Tibial artery (tissue), 4 donors: ENCODE data around the gene SDK1.
A peak's percentile ranks its signal among the peaks of the same experiment; 100 is the strongest.

Experiments used
- DNase-seq, 2 donors: peaks; one replicate each; pipeline ENCODE4 v3.0.0-alpha.2; 2019
- H3K27ac ChIP-seq, 2 donors: fragments of 200-600 bp; sonication (generic) in 1 of 2; 1 replicate in 1 of 2; 2 replicates in 1 of 2; pipeline ENCODE4 v1.5.1; 2018 to 2019; ENCODE audit warnings: mild to moderate bottlenecking in 1 of 2
- H3K27me3 ChIP-seq, 2 donors: fragments of 200-600 bp; sonication (generic) in 1 of 2; one replicate each; pipeline versions ENCODE4 v1.5.1 to v1.6.0; 2016 to 2019
- H3K36me3 ChIP-seq, 3 donors: fragments of 200-600 bp; sonication (generic) in 2 of 3; one replicate each; pipeline ENCODE4 v1.5.1; 2016 to 2019; ENCODE audit warnings: mild to moderate bottlenecking in 2 of 3
- H3K4me1 ChIP-seq, 4 donors: fragments of 200-600 bp; sonication (generic) in 2 of 4; 1 replicate in 3 of 4; 2 replicates in 1 of 4; pipeline ENCODE4 v1.5.1; 2016 to 2019
- H3K4me3 ChIP-seq, 2 donors: fragments of 200-600 bp; sonication (generic) in 1 of 2; 1 replicate in 1 of 2; 2 replicates in 1 of 2; pipeline ENCODE4 v1.5.1; 2018 to 2019; ENCODE audit warnings: mild to moderate bottlenecking in 2 of 2
- H3K9me3 ChIP-seq, 3 donors: fragments of 200-600 bp; sonication (generic) in 1 of 3; one replicate each; pipeline ENCODE4 v1.5.1; 2016 to 2019
- intact Hi-C: fragments of 100-400 bp; cut with DNase I; formaldehyde crosslinking; loops from one replicate; pipeline ENCODE4 v1.15.0; 2023; ENCODE audit warnings: low total_unique reads
- TF ChIP-seq, protein P1 (sequence below), 2 experiments: fragments of 200-600 bp in 1 of 2; fragments of 450-650 bp in 1 of 2; IDR thresholded peaks; one replicate each; pipeline ENCODE4 v1.5.1; 2017 to 2019; ENCODE audit warnings: antibody characterized with exemption in 2 of 2, mild to moderate bottlenecking in 1 of 2, moderate library complexity in 1 of 2

Gene SDK1

DNA sequence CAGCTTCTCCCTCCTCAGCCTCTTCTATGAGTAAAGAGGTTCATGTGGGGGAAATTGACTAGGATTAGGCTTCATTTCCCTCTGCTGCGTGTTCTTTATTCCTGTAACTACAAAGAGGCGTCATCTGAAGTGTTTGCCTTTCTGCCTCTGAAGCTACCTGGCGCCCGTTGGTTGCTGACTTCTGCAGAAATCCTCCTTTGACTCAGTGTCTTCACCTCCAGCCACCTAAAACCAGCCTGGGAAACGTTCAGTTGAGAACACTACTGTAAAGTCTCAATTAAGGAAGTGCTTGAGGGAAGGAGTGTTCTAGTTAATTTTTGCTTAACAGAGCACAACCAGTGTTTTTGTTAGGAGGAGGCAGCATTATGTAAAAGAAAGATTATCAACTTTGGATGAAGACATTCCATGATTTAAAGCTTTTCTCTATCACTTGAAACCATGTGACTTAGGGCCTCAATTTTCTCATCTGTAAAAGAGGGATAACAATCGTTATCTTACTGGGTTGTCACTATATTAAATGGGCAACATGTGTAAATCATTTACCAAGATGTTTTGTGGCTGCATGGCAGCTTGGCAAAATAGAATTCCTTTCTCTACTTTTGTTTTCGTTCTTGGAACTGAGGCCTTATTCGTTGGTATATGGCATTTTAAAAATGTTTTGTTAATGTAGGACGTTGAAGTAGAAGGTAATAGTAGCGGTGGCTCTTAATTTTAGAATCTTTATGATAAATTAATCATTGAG, 642.9 kb downstream of the SDK1 start:
- H3K27me3 ChIP-seq, result no peaks in the 10 kb centered on the region
- no peak for DNase-seq
- H3K36me3 ChIP-seq, result no peaks in the 10 kb centered on the region
- peaks cover 0 to 6% (median 2%) of the 10 kb centered on the region in 4 donors for H3K4me1 ChIP-seq
- peaks cover 0 to 13% (median 0%) of the 10 kb centered on the region in 3 donors for H3K9me3 ChIP-seq
- intact Hi-C loops, result no loop called here
- TF ChIP-seq, protein P1, sequence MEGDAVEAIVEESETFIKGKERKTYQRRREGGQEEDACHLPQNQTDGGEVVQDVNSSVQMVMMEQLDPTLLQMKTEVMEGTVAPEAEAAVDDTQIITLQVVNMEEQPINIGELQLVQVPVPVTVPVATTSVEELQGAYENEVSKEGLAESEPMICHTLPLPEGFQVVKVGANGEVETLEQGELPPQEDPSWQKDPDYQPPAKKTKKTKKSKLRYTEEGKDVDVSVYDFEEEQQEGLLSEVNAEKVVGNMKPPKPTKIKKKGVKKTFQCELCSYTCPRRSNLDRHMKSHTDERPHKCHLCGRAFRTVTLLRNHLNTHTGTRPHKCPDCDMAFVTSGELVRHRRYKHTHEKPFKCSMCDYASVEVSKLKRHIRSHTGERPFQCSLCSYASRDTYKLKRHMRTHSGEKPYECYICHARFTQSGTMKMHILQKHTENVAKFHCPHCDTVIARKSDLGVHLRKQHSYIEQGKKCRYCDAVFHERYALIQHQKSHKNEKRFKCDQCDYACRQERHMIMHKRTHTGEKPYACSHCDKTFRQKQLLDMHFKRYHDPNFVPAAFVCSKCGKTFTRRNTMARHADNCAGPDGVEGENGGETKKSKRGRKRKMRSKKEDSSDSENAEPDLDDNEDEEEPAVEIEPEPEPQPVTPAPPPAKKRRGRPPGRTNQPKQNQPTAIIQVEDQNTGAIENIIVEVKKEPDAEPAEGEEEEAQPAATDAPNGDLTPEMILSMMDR (IDR thresholded peaks at IDR 0.05), result no peak
- no peak overlapping the region for H3K4me3 ChIP-seq
- no peak overlapping the region for H3K27ac ChIP-seq

DNA sequence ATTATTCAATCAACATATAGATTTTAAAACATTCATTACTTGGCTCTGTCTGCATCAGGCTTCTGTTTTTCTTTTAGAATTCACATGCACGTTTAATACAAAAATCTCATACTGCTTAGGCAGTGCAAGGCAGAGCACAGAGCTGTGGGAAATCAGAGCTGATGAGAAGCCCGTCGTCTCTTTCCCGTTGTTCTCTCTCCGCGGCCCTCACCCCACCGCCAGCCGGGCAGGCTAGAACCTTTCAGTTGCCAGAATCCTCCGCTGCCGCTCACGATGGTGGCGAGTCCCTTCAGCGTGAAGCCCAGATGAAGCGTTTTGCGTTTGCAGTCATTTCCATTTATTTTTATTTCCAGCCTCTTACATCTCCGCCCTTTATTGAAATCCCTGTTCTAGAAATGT, 648.2 kb downstream of the SDK1 start:
- Histone ChIP-seq H3K4me1 (peaks cover 0 to 12% (median 3%) of the 10 kb centered on the region in 4 donors), H3K36me3 (peaks cover 16 to 19% (median 16%) of the 10 kb centered on the region in 3 donors), H3K27ac (no peak overlapping the region), H3K4me3 (peak overlapping the region; percentile 21 to 35), H3K9me3 (peaks cover 0 to 13% (median 0%) of the 10 kb centered on the region in 3 donors), H3K27me3 (no peaks in the 10 kb centered on the region)
- intact Hi-C loops, result no loop called here
- DNase-seq, result no peak
- TF ChIP-seq, protein P1 (IDR thresholded peaks at IDR 0.05), result no peak

DNA sequence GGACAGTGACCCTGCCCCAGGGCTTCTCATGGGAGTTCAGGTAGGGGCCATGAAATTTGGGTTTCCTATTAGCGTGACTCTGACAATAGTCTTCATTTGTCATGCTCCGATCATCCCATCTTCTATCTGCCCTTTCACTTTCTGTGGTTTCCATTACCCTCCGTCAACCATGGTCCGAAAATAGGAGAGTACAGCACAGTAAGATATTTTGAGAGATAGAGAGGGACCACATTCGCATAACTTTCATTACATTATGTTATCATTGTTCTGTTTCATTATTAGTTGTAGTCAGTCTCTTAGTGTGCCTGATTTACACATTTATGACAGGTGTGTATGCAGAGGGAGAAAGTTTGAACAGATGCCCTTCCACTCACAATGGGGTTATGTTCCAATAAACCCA, 649.2 kb downstream of the SDK1 start:
- peaks cover 0 to 4% (median 0%) of the 10 kb centered on the region in 3 donors for H3K9me3 ChIP-seq
- H3K4me3 ChIP-seq, result no peak overlapping the region
- intact Hi-C loops, result no loop called here
- DNase-seq, result no peak
- no peak overlapping the region for H3K27ac ChIP-seq
- peaks cover 0 to 12% (median 3%) of the 10 kb centered on the region in 4 donors for H3K4me1 ChIP-seq
- no peaks in the 10 kb centered on the region for H3K27me3 ChIP-seq
- TF ChIP-seq, protein P1 (IDR thresholded peaks at IDR 0.05), result no peak
- peaks cover 18 to 24% (median 19%) of the 10 kb centered on the region in 3 donors for H3K36me3 ChIP-seq

DNA sequence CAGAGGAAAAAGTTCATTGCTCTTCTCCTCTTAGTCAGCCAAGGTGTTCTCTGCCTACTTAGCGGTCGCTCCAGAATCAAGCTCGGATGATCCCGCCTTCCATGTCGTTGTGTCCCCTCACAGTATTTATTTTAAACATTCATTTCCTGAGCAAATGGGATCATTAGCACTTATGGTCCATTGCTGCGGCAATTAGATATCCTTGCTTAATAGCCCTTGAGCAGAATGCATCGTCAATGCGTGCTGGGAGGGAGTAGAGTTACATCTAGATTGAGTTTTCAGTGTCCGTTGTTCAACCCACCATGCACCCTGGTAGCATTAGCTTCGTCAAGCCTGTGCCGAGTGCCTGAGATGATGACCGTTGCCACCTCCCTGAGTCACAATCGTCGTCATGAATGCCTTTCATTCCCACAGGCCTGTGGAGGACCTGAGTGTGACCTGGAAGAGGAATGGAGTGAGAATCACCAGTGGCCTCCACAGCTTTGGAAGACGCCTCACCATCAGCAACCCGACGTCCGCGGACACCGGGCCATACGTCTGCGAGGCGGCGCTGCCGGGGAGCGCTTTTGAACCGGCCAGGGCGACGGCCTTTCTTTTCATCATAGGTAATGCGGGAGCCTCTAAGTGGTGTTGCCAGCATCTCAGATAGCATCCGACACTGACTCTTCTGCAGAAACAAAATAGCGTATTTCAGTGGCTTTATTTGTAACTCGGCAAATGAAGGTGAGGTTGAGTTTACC, 650.4 kb downstream of the SDK1 start:
- Histone ChIP-seq H3K27ac (no peak overlapping the region), H3K4me3 (no peak overlapping the region), H3K4me1 (peaks cover 0 to 12% (median 3%) of the 10 kb centered on the region in 4 donors), H3K27me3 (no peaks in the 10 kb centered on the region), H3K9me3 (no peaks in the 10 kb centered on the region), H3K36me3 (peaks cover 19 to 24% (median 24%) of the 10 kb centered on the region in 3 donors)
- DNase-seq, result no peak
- TF ChIP-seq, protein P1 (IDR thresholded peaks at IDR 0.05), result no peak
- intact Hi-C loops, result no loop called here

DNA sequence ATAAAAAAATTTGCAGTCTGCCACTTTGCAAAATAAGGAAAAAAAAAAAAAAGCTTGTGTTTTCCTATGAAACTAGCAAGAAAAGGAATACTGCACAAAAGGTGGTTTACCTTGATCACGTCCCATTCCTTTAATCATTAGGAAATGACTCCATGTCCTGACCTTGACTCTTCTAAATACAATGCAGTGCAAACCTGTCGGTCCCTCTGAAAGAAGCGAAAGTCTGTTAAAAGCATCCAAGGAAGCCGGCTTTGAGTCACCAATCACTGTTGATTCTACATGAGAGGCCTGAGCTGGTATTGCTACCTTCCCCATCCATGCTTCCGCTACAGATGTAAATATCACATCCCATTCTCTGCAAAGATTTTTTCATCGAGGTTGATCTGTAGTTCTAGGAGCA, 652.1 kb downstream of the SDK1 start:
- no peaks in the 10 kb centered on the region for H3K27me3 ChIP-seq
- TF ChIP-seq, protein P1 (IDR thresholded peaks at IDR 0.05), result no peak
- H3K36me3 ChIP-seq, result peaks cover 19 to 31% (median 24%) of the 10 kb centered on the region in 3 donors
- intact Hi-C loops, result no loop called here
- no peak overlapping the region for H3K27ac ChIP-seq
- no peak for DNase-seq
- peaks cover 0 to 12% (median 3%) of the 10 kb centered on the region in 4 donors for H3K4me1 ChIP-seq
- H3K9me3 ChIP-seq, result no peaks in the 10 kb centered on the region
- H3K4me3 ChIP-seq, result no peak overlapping the region
